Effector memory CD4-positive, alpha-beta T cell (primary cell): Measurements from ENCODE around the gene FREY1.

ENCODE experiments used
- DNase-seq, 3 donors: peaks; one replicate each; pipeline ENCODE4 v3.0.0-alpha.2; 2020
- H3K27ac ChIP-seq: 2 replicates; pipeline ENCODE4 v1.7.0; 2013; ENCODE audit warnings: mild to moderate bottlenecking, low read length, moderate library complexity; ENCODE audit not compliant: insufficient read depth, poor library complexity, severe bottlenecking
- H3K27me3 ChIP-seq: replicated peaks from 2 replicates; pipeline ENCODE4 v1.7.0; 2013; ENCODE audit warnings: mild to moderate bottlenecking, low read length; ENCODE audit not compliant: insufficient read depth, control insufficient read depth, poor library complexity, severe bottlenecking
- H3K36me3 ChIP-seq: 2 replicates; pipeline ENCODE4 v1.7.0; 2013; ENCODE audit warnings: mild to moderate bottlenecking, low read length, moderate library complexity; ENCODE audit not compliant: control insufficient read depth, insufficient read depth
- H3K4me1 ChIP-seq: 2 replicates; pipeline ENCODE4 v1.7.0; 2013; ENCODE audit warnings: low read length, mild to moderate bottlenecking; ENCODE audit not compliant: control insufficient read depth, insufficient read depth, poor library complexity, severe bottlenecking
- H3K4me3 ChIP-seq: 2 replicates; pipeline ENCODE4 v1.7.0; 2013; ENCODE audit warnings: low read length, low read depth, mild to moderate bottlenecking; ENCODE audit not compliant: insufficient read depth, poor library complexity, severe bottlenecking
- H3K9me3 ChIP-seq: 2 replicates; pipeline ENCODE4 v1.7.0; 2013; ENCODE audit warnings: mild to moderate bottlenecking, low read length, moderate library complexity; ENCODE audit not compliant: control insufficient read depth

The FREY1 gene

DNA sequence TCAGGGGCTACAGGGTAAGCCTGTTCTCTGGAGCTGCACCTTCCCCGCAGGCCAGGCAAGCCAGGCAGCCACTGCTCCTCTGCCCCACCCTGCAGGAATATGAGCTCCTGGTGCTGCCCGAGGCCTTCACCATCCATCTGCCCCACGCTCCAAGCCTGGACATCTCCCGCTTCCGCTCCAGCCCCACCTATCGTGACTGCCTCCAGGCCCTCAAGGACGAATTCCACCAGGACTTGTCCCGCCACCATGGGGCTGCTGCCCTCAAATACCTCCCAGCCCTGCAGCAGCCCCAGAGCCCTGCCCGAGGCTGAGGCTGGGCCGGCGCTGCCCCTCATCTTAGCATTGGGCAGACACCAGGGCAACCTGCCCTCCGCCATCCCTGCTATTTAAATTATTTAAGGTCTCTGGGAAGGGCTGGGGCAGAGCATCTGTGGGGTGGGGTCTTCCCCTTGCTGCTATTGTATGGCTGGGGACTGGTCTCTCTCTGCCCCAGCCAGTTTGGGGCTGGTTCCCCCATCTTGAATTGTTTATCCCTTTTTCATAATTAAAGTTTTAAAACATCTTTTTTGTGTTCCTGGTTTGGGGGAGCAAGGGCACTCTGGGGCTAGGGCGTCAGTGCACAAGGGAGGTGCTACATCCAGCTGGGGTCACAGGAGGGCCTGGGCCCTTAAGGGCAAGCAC, 21.6 kb upstream of the FREY1 start:
- no peak overlapping the region for H3K4me3 ChIP-seq
- H3K4me1 ChIP-seq = peaks cover 27% of the 10 kb centered on the region
- H3K36me3 ChIP-seq = peaks cover 4% of the 10 kb centered on the region
- H3K9me3 ChIP-seq = no peaks in the 10 kb centered on the region
- H3K27me3 ChIP-seq = no peaks in the 10 kb centered on the region
- H3K27ac ChIP-seq = no peak overlapping the region
- DNase-seq = no peak

DNA sequence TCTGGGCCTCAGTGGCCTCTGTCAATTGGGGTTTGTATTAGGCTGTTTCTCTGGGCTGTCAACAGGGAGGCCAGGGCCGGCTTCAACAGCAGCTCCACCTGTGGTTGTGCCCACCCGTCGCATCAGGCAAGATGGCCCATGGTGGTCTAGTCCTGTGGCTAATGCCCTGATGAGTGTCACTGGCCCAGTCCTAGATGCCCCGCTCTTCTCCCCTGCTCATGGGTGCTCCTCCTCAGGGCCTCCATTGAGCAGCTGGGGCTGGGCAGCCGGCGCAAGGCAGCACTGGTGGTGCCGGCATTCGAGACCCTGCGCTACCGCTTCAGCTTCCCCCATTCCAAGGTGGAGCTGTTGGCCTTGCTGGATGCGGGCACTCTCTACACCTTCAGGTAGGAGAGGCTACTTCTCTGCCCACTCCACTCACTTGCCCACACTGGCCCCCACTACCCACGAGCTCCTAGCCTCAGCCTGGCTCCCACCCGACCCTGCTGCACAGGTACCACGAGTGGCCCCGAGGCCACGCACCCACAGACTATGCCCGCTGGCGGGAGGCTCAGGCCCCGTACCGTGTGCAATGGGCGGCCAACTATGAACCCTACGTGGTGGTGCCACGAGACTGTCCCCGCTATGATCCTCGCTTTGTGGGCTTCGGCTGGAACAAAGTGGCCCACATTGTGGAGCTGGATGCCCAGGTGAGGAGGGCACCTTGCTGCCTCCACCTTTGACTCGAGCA, 20.8 kb upstream of the FREY1 start:
- Histone ChIP-seq H3K4me3 (no peak overlapping the region), H3K27me3 (no peaks in the 10 kb centered on the region), H3K27ac (no peak overlapping the region), H3K4me1 (peaks cover 27% of the 10 kb centered on the region), H3K36me3 (no peaks in the 10 kb centered on the region), H3K9me3 (no peaks in the 10 kb centered on the region)
- DNase-seq = no peak

GRCh38 chr11:45927332-45927683, 20.2 kb upstream of the FREY1 start:
- Histone ChIP-seq H3K4me1 (peaks cover 29% of the 10 kb centered on the region), H3K9me3 (no peaks in the 10 kb centered on the region), H3K27me3 (no peaks in the 10 kb centered on the region), H3K27ac (no peak overlapping the region), H3K36me3 (no peaks in the 10 kb centered on the region), H3K4me3 (no peak overlapping the region)
- DNase-seq = no peak

- Histone ChIP-seq H3K27ac (peak overlapping the region; percentile 4), H3K4me1 (peaks cover 34% of the 10 kb centered on the region)
Measured at GRCh38 chr11:45926536-45927331, 19.7 kb upstream of the FREY1 start.

DNA sequence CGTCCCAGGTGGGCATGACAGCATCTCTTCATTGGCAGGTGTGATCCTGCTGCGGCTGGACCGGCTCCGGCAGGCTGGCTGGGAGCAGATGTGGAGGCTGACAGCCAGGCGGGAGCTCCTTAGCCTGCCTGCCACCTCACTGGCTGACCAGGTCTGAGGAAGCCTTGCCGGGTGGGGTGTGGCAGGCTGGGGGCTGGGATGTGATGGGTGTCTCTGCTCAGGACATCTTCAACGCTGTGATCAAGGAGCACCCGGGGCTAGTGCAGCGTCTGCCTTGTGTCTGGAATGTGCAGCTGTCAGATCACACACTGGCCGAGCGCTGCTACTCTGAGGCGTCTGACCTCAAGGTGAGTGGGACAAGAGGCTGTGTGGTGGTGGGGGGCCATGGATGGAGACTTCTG, 18.9 kb upstream of the FREY1 start:
- no peaks in the 10 kb centered on the region for H3K36me3 ChIP-seq
- no peak overlapping the region for H3K27ac ChIP-seq
- no peaks in the 10 kb centered on the region for H3K9me3 ChIP-seq
- DNase-seq = no peak
- H3K27me3 ChIP-seq = no peaks in the 10 kb centered on the region
- H3K4me1 ChIP-seq = peaks cover 27% of the 10 kb centered on the region
- H3K4me3 ChIP-seq = no peak overlapping the region

More at GRCh38 chr11:45926536-45927331, 19.7 kb upstream of the FREY1 start:
- Histone ChIP-seq H3K36me3 (no peaks in the 10 kb centered on the region), H3K4me3 (no peak overlapping the region), H3K27me3 (no peaks in the 10 kb centered on the region), H3K9me3 (no peaks in the 10 kb centered on the region)
- DNase-seq = no peak

DNA sequence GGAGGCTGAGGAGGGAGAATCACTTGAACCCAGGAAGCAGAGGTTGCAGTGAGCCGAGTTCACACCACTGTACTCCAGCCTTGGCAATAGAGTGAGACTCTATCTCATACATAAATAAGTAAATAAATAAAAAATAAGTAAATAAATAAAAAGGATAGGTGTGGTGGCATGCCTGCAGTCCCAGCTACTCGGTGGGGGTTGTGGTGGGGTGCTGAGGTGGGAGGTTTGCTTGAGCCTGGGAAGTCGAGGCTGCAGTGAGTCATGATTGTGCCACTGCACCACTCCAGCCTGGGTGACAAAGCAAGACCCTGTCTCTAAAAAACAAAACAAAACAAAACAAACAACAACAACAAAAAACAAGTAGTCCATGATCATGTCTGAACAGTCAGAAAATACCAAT, 18.5 kb upstream of the FREY1 start:
- DNase-seq = no peak
- H3K4me1 ChIP-seq = peaks cover 23% of the 10 kb centered on the region

GRCh38 chr11:45924927-45925326, 17.9 kb upstream of the FREY1 start:
- no peaks in the 10 kb centered on the region for H3K27me3 ChIP-seq
- peaks cover 20% of the 10 kb centered on the region for H3K4me1 ChIP-seq
- H3K27ac ChIP-seq = no peak overlapping the region
- DNase-seq = no peak
- no peak overlapping the region for H3K4me3 ChIP-seq
- no peaks in the 10 kb centered on the region for H3K9me3 ChIP-seq
- H3K36me3 ChIP-seq = no peaks in the 10 kb centered on the region

More for the DNA sequence above, 18.5 kb upstream of the FREY1 start:
- Histone ChIP-seq H3K27ac (no peak overlapping the region), H3K4me3 (no peak overlapping the region), H3K36me3 (no peaks in the 10 kb centered on the region), H3K9me3 (no peaks in the 10 kb centered on the region), H3K27me3 (no peaks in the 10 kb centered on the region)

DNA sequence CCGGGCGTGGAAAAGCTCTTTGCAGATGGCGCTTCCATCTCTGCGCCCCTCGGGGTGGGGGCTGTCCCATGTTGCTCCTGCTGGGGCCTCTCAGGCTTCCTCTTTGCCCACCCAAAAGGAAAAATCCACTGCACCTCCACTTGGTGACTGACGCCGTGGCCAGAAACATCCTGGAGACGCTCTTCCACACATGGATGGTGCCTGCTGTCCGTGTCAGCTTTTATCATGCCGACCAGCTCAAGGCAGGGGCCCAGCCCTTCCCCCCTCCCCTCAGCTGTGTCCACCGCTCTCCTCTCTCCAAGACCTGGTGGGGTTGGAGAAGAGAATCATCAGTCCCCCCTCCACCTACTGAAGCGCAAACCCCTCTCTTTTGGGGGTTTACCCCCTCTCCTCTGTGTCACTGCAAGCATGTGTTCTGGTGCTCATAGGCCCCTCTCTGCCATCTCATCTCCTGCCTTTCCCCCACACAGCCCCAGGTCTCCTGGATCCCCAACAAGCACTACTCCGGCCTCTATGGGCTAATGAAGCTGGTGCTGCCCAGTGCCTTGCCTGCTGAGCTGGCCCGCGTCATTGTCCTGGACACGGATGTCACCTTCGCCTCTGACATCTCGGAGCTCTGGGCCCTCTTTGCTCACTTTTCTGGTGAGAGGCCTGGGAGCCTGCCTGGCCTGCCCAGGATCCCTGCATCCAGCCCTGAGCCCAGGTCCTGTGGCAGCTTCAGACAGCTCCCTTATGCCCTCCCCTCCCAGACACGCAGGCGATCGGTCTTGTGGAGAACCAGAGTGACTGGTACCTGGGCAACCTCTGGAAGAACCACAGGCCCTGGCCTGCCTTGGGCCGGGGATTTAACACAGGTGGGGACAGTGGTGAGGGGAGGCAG, 17.2 kb upstream of the FREY1 start:
- H3K27me3 ChIP-seq = no peaks in the 10 kb centered on the region
- DNase-seq = no peak
- H3K4me3 ChIP-seq = no peak overlapping the region

DNA sequence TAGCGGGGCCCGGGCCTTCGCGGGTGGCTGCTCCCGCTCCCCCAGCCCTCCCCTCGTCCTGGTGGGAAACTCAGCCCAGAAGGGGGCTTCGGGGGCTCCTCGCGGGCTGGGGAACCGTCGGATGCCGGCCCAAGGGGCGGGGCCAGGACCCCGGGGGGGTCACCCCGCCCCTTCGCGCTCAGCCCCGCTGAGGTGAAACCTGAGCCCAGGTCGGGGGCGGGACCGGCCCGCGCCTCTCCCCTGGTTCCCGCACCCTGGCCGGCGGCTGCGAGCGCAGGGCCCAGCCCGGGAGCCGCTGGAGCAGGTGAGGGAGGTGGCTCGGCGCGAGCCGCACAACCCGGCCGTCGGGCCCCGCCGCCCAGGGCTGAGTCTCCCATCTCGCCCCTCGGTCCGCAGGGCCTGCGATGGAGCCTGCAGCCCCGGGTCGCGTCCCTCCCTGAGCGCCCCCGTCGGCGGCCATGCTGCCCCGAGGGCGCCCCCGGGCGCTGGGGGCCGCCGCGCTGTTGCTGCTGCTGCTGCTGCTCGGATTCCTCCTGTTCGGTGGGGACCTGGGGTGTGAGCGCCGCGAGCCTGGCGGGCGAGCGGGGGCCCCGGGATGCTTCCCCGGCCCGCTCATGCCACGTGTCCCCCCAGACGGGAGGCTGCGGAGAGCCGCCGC, 15.5 kb upstream of the FREY1 start, which contains the start of gene LARGE2:
Gene LARGE2 (plus strand): TSS at position 232 of the 658 bp plus-strand sequence. CDS start 227 bp downstream, at position 459.
- Histone ChIP-seq H3K36me3 (no peaks in the 10 kb centered on the region), H3K27ac (peak within 1 kb of the TSS; percentile 37), H3K4me3 (peak within 1 kb of the TSS; percentile 66), H3K27me3 (no peaks in the 10 kb centered on the region), H3K4me1 (peaks cover 31% of the 10 kb centered on the region), H3K9me3 (no peaks in the 10 kb centered on the region)
- peak in 2 of 3 donors; percentile 17 to 20 for DNase-seq

More for the DNA sequence above, 17.2 kb upstream of the FREY1 start:
- H3K4me1 ChIP-seq = peaks cover 20% of the 10 kb centered on the region
- no peak overlapping the region for H3K27ac ChIP-seq
- no peaks in the 10 kb centered on the region for H3K9me3 ChIP-seq
- H3K36me3 ChIP-seq = no peaks in the 10 kb centered on the region
